IMR-90 (cell line): ENCODE results near the gene DISC1.

ENCODE experiments used
- CTCF ChIP-seq: conservative IDR thresholded peaks from 2 replicates; pipeline ENCODE4 v1.5.1; 2012; ENCODE audit warnings: mild to moderate bottlenecking, low read depth, low read length, improper control_type of control experiment
- ELK1 ChIP-seq: fragments of 150-350 bp; IDR thresholded peaks from 2 replicates; pipeline ENCODE4 v1.6.1; 2016; ENCODE audit warnings: low read depth, mild to moderate bottlenecking, low read length, moderate library complexity, borderline replicate concordance
- MAZ ChIP-seq: IDR thresholded peaks from 2 replicates; pipeline ENCODE4 v1.6.1; 2012; ENCODE audit warnings: low read depth, mild to moderate bottlenecking, low read length, improper control_type of control experiment, moderate library complexity, borderline replicate concordance
- MXI1 ChIP-seq: IDR thresholded peaks from 2 replicates; pipeline ENCODE4 v1.6.1; 2012; ENCODE audit warnings: low read depth, mild to moderate bottlenecking, low read length, moderate library complexity, borderline replicate concordance
- POLR2A ChIP-seq: IDR thresholded peaks from 2 replicates; pipeline ENCODE4 v1.6.1; 2012; ENCODE audit warnings: mild to moderate bottlenecking, low read depth, low read length
- RAD21 ChIP-seq: IDR thresholded peaks from 2 replicates; pipeline ENCODE4 v1.6.1; 2012; ENCODE audit warnings: low read length, improper control_type of control experiment
- RFX5 ChIP-seq: IDR thresholded peaks from 2 replicates; pipeline ENCODE4 v1.8.0; 2012; ENCODE audit warnings: low read depth, mild to moderate bottlenecking, low read length, moderate library complexity
- SMC3 ChIP-seq: fragments of 150-350 bp; IDR thresholded peaks from 2 replicates; pipeline ENCODE4 v1.6.1; 2016; ENCODE audit warnings: low read depth, mild to moderate bottlenecking, antibody characterized with exemption, low read length, moderate library complexity
- USF2 ChIP-seq: fragments of 150-350 bp; IDR thresholded peaks from 2 replicates; pipeline ENCODE4 v1.6.1; 2017; ENCODE audit warnings: mild to moderate bottlenecking, antibody characterized with exemption, low read length, low read depth

GRCh38 chr1:231642618-231643017, 16.0 kb downstream of the DISC1 start:
- TF ChIP-seq CTCF: no peak
- TF ChIP-seq SMC3: no peak
- TF ChIP-seq POLR2A: no peak
- TF ChIP-seq MXI1: no peak
- TF ChIP-seq MAZ: no peak
- no peak for TF ChIP-seq USF2
- TF ChIP-seq ELK1: no peak
- TF ChIP-seq RFX5: no peak
- TF ChIP-seq RAD21: no peak
